Loucy (cell line): Measurements from ENCODE around the gene RRAD.

Experiments used
- H2AFZ ChIP-seq: fragments of 200-600 bp; sonication (generic); 2 replicates; pipeline ENCODE4 v1.6.0; 2016; ENCODE audit warnings: antibody characterized with exemption, mild to moderate bottlenecking, low read length, moderate library complexity
- H3F3A ChIP-seq: fragments of 200-600 bp; 2 replicates; pipeline ENCODE4 v1.6.0; 2016; ENCODE audit warnings: antibody characterized with exemption, low read depth, mild to moderate bottlenecking
- H3K27me3 ChIP-seq: fragments of 200-600 bp; sonication (generic); 2 replicates; pipeline ENCODE4 v1.6.1; 2014; ENCODE audit warnings: low read length, mild to moderate bottlenecking; ENCODE audit not compliant: insufficient read depth, poor library complexity, severe bottlenecking
- H3K36me3 ChIP-seq: fragments of 200-600 bp; sonication (generic); 2 replicates; pipeline ENCODE4 v1.6.1; 2016; ENCODE audit warnings: low read length; ENCODE audit not compliant: insufficient read depth
- H3K4me1 ChIP-seq: fragments of 200-600 bp; sonication (generic); 2 replicates; pipeline ENCODE4 v1.5.1; 2014; ENCODE audit warnings: low read length, mild to moderate bottlenecking; ENCODE audit not compliant: insufficient read depth, poor library complexity, severe bottlenecking
- H3K4me2 ChIP-seq: fragments of 200-600 bp; sonication (generic); 2 replicates; pipeline ENCODE4 v1.6.0; 2014; ENCODE audit warnings: antibody characterized with exemption, low read length, low read depth, mild to moderate bottlenecking; ENCODE audit not compliant: poor library complexity, severe bottlenecking
- H3K4me3 ChIP-seq: fragments of 200-600 bp; sonication (generic); 2 replicates; pipeline ENCODE4 v1.5.1; 2014; ENCODE audit warnings: low read length, mild to moderate bottlenecking, mixed read lengths; ENCODE audit not compliant: poor library complexity, severe bottlenecking
- H3K79me2 ChIP-seq: fragments of 200-600 bp; sonication (generic); 2 replicates; pipeline ENCODE4 v1.6.1; 2014; ENCODE audit warnings: low read length; ENCODE audit not compliant: insufficient read depth
- H3K9ac ChIP-seq: fragments of 200-600 bp; sonication (generic); 2 replicates; pipeline ENCODE4 v1.6.0; 2014; ENCODE audit warnings: mild to moderate bottlenecking, low read depth, low read length, moderate library complexity; ENCODE audit not compliant: poor library complexity, severe bottlenecking
- H3K9me2 ChIP-seq: fragments of 200-600 bp; sonication (generic); replicated peaks from 2 replicates; pipeline ENCODE4 v1.6.1; 2016; ENCODE audit warnings: low read depth, low read length, mixed read lengths
- H3K9me3 ChIP-seq: fragments of 200-600 bp; sonication (generic); 2 replicates; pipeline ENCODE4 v1.6.1; 2014; ENCODE audit warnings: mild to moderate bottlenecking, antibody characterized with exemption, low read length, low read depth; ENCODE audit not compliant: insufficient read depth
- H4K20me1 ChIP-seq: fragments of 200-600 bp; sonication (generic); 2 replicates; pipeline ENCODE4 v1.6.0; 2014; ENCODE audit warnings: antibody characterized with exemption, low read length, mild to moderate bottlenecking; ENCODE audit not compliant: insufficient read depth, poor library complexity, severe bottlenecking
- EZH2phosphoT487 ChIP-seq: fragments of 200-600 bp; IDR thresholded peaks from 2 replicates; pipeline ENCODE4 v1.6.1; 2018; ENCODE audit warnings: antibody characterized with exemption, mild to moderate bottlenecking, moderate library complexity, borderline replicate concordance
- TF ChIP-seq, protein P1 (sequence below): fragments of 200-600 bp; sonication (generic); conservative IDR thresholded peaks from 2 replicates; pipeline ENCODE4 v1.5.1; 2014; ENCODE audit warnings: mild to moderate bottlenecking, antibody characterized with exemption, low read length

The RRAD gene

DNA sequence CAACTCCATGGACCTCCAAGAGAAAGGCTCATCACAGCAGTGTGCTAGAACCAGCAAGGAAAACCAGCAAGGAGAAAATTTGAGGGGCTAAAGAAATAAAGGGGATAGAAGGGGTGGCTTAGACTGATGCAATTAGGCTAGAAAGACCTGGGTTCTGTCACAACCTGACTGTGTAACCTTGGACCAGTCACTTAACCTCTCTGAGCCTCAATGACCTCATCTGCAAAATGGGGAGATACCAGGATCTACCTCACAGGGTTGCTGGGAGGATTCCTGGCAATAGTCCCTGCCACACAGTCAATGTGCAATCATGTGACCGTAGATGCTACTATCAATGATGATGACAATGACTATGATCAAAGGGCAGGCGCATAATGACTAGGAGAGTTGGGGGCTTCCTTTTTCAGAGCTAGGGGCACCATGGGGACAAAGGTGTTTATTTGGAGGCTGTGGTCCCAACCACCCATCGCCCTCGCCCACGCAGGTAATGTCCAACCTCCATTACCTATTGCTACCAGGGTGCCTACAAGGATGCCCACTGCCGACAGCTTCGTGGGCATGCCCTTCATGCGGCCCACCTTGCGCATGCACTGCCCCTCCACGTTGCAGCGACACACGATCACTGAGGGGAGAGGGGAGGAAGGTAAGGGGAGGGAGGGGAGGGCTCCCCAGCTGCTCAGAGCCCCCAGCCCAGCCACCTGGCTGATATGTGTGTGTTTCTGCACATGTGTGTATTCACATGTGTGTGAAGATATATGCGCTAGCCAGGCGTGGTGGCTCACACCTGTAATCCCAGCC, 16.4 kb downstream of the RRAD start:
- TF ChIP-seq EZH2phosphoT487 = no peak
- TF ChIP-seq, protein P1, sequence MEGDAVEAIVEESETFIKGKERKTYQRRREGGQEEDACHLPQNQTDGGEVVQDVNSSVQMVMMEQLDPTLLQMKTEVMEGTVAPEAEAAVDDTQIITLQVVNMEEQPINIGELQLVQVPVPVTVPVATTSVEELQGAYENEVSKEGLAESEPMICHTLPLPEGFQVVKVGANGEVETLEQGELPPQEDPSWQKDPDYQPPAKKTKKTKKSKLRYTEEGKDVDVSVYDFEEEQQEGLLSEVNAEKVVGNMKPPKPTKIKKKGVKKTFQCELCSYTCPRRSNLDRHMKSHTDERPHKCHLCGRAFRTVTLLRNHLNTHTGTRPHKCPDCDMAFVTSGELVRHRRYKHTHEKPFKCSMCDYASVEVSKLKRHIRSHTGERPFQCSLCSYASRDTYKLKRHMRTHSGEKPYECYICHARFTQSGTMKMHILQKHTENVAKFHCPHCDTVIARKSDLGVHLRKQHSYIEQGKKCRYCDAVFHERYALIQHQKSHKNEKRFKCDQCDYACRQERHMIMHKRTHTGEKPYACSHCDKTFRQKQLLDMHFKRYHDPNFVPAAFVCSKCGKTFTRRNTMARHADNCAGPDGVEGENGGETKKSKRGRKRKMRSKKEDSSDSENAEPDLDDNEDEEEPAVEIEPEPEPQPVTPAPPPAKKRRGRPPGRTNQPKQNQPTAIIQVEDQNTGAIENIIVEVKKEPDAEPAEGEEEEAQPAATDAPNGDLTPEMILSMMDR = no peak
- H3K27me3 ChIP-seq = no peaks in the 10 kb centered on the region
- H3F3A ChIP-seq = no peaks in the 10 kb centered on the region

GRCh38 chr16:66908116-66908515, 17.2 kb downstream of the RRAD start:
- no peak overlapping the region for H3K4me2 ChIP-seq
- H3K4me1 ChIP-seq = peaks cover 8% of the 10 kb centered on the region
- TF ChIP-seq, protein P1 = no peak
- no peak for TF ChIP-seq EZH2phosphoT487
- no peaks in the 10 kb centered on the region for H4K20me1 ChIP-seq
- H3K9me3 ChIP-seq = no peaks in the 10 kb centered on the region
- no peak overlapping the region for H2AFZ ChIP-seq
- H3K9ac ChIP-seq = no peak overlapping the region
- H3K79me2 ChIP-seq = no peaks in the 10 kb centered on the region
- H3K4me3 ChIP-seq = no peak overlapping the region
- no peaks in the 10 kb centered on the region for H3F3A ChIP-seq
- H3K9me2 ChIP-seq = no peaks in the 10 kb centered on the region
- H3K27me3 ChIP-seq = no peaks in the 10 kb centered on the region
- no peaks in the 10 kb centered on the region for H3K36me3 ChIP-seq

More for the DNA sequence above, 16.4 kb downstream of the RRAD start:
- Histone ChIP-seq H3K36me3 (no peaks in the 10 kb centered on the region), H3K4me3 (no peak overlapping the region), H3K9ac (no peak overlapping the region), H3K79me2 (no peaks in the 10 kb centered on the region), H3K9me3 (no peaks in the 10 kb centered on the region), H3K9me2 (no peaks in the 10 kb centered on the region), H3K4me1 (peaks cover 8% of the 10 kb centered on the region), H2AFZ (no peak overlapping the region), H4K20me1 (no peaks in the 10 kb centered on the region), H3K4me2 (no peak overlapping the region)

DNA sequence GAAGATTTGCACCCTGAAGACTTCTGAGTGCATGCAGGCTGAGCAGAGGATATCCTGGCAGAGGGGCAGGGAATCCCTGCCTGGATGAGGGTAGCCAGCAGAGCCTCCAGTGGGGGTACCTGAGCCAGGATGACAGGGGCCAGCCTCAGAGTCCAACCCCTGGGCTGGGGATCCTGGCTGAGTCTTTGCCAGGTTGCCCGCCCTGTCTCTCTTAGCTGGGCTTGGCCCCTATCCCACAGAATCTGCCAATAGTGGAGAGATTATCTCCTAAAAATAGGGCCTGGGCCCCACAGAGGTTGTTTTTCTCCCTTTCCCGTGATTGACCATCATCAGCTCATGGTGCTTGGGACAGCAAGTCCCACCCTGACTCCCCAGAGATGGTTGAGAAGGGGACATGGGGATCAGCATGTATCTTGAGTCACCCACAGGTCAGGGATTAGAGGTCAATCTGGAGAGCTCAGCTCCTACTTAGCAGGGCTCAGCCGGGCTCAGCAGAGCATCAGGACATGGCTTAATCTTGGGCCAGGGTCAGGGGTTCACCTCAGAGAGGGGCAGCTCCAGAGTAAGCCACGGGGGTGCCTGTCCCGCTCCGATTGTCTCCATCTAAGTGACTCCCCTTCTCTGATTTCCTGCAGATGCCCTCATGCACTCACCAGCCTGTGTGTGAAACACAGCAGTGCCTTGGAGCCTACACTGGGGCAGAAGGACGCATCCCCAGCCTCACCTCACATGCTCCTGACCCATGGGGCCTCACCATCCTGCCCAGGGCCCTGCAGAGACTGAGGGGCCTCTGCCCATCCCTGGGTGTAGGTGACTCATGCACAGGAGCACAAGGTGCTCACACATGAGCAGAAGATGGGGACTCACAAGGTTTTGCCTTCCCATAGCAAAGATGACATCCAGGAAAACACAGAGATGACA, 18.2 kb downstream of the RRAD start:
- Histone ChIP-seq H3F3A (no peaks in the 10 kb centered on the region), H4K20me1 (no peaks in the 10 kb centered on the region), H3K9ac (no peak overlapping the region), H3K27me3 (no peaks in the 10 kb centered on the region), H3K4me3 (no peak overlapping the region), H3K4me1 (peaks cover 8% of the 10 kb centered on the region), H3K36me3 (no peaks in the 10 kb centered on the region), H2AFZ (no peak overlapping the region), H3K9me3 (no peaks in the 10 kb centered on the region), H3K9me2 (no peaks in the 10 kb centered on the region), H3K4me2 (no peak overlapping the region), H3K79me2 (no peaks in the 10 kb centered on the region)
- TF ChIP-seq, protein P1 = no peak
- no peak for TF ChIP-seq EZH2phosphoT487
